IPS-20b (cell line): ENCODE data around the gene ZNF280D.

Source experiments
- H3K27ac ChIP-seq: one replicate; pipeline ENCODE4 v1.5.1; 2013; ENCODE audit warnings: low read length
- H3K27me3 ChIP-seq: 2 replicates; pipeline ENCODE4 v1.6.1; 2013; ENCODE audit warnings: mild to moderate bottlenecking, low read length, inconsistent platforms; ENCODE audit not compliant: insufficient read depth
- H3K36me3 ChIP-seq: 2 replicates; pipeline ENCODE4 v1.6.1; 2013; ENCODE audit warnings: low read depth, mild to moderate bottlenecking, inconsistent platforms, low read length, moderate library complexity; ENCODE audit not compliant: insufficient read depth
- H3K4me1 ChIP-seq: 2 replicates; pipeline ENCODE4 v1.6.1; 2013; ENCODE audit warnings: mild to moderate bottlenecking, control low read depth, inconsistent platforms, low read length, moderate library complexity; ENCODE audit not compliant: insufficient read depth
- H3K4me3 ChIP-seq: 2 replicates; pipeline ENCODE4 v1.5.1; 2013; ENCODE audit warnings: mild to moderate bottlenecking, low read length, inconsistent platforms
- H3K9ac ChIP-seq: 2 replicates; pipeline ENCODE4 v1.6.1; 2013; ENCODE audit warnings: low read depth, mild to moderate bottlenecking, inconsistent platforms, low read length, moderate library complexity
- H3K9me3 ChIP-seq: 2 replicates; pipeline ENCODE4 v1.6.1; 2013; ENCODE audit warnings: mild to moderate bottlenecking, low read depth, low read length, inconsistent platforms; ENCODE audit not compliant: insufficient read depth

Gene ZNF280D

DNA sequence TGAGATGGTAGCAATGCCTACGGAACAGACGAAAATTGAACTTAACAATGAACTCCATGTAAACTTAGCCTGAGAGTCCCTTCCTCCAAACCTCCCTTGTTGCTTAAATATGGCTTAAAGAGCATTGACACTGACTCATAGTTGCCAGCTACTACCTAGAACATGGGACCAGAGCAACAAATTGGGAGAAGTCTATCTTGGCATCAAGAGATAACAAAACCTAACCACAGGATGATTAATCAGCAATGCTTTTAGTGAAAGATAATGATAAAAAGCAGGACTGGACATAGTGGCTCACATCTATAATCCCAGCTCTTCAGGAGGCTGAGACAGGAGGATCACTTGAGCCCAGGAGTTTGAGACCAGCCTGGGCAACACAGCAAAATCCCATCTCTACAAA lies 150.5 kb downstream of the ZNF280D start:
- Histone ChIP-seq H3K9me3 (peaks cover 20% of the 10 kb centered on the region; the same call in 1 of the 2 replicates), H3K4me1 (no peaks in the 10 kb centered on the region), H3K4me3 (no peak overlapping the region), H3K36me3 (no peaks in the 10 kb centered on the region), H3K27ac (no peak overlapping the region), H3K27me3 (no peaks in the 10 kb centered on the region), H3K9ac (no peak overlapping the region)
